Activated CD4-positive, alpha-beta memory T cell treated with anti-CD3 and anti-CD28 coated beads, Interleukin-2, amount 10 ng/mL, durations not matched to agents 7 days and 5 days (primary cell): ENCODE measurements around the gene CDH11. TPM values are rescaled to one million over a fixed set of nuclear protein-coding genes. Genes with fewer than 3 reads are reported as not detected.

Experiments
- CTCF ChIA-PET: fragments of 350-600 bp; sonication (Branson Sonifier 250); formaldehyde crosslinking; loops from one replicate; lab custom pipeline; 2021; ENCODE audit warnings: antibody characterized with exemption, inconsistent platforms; lab: Charles Lee
- POLR2A ChIA-PET: fragments of 350-600 bp; sonication (Branson Sonifier 250); formaldehyde crosslinking; loops from one replicate; lab custom pipeline; 2021; ENCODE audit warnings: antibody characterized with exemption; lab: Charles Lee
- DNase-seq: peaks from one replicate; pipeline ENCODE4 v3.0.0-alpha.2; 2020
- H3K27ac Mint-ChIP-seq: one replicate; pipeline ENCODE4 v1.8.0; 2021; ENCODE audit warnings: mild to moderate bottlenecking, mixed read lengths
- H3K27me3 Mint-ChIP-seq: one replicate; pipeline ENCODE4 v1.8.0; 2021; ENCODE audit warnings: mixed read lengths
- H3K36me3 Mint-ChIP-seq: one replicate; pipeline ENCODE4 v1.8.0; 2021; ENCODE audit warnings: low read depth, mixed read lengths
- H3K4me1 Mint-ChIP-seq: one replicate; pipeline ENCODE4 v1.8.0; 2021; ENCODE audit warnings: mixed read lengths
- H3K4me3 Mint-ChIP-seq: one replicate; pipeline ENCODE4 v1.8.0; 2021; ENCODE audit warnings: mild to moderate bottlenecking, mixed read lengths
- H3K9me3 Mint-ChIP-seq: one replicate; pipeline ENCODE4 v1.8.0; 2021; ENCODE audit warnings: mixed read lengths
- total RNA-seq, 2 experiments: library from RNA; stranded (reverse); gene quantifications; one replicate each; pipeline ENCODE4 v1.2.3, GENCODE V29; 2021

The CDH11 gene
- total RNA-seq, 2 experiments from 2014 or later: not detected

GRCh38 chr16:65057184-65057583, 64.7 kb downstream of the CDH11 start:
- H3K36me3 Mint-ChIP-seq: no peaks in the 10 kb centered on the region
- no peak overlapping the region for H3K27ac Mint-ChIP-seq
- ChIA-PET POLR2A (no interaction called here), CTCF (no interaction called here)
- H3K4me3 Mint-ChIP-seq: no peak overlapping the region
- H3K9me3 Mint-ChIP-seq: peaks cover 12% of the 10 kb centered on the region
- no peak for DNase-seq
- H3K27me3 Mint-ChIP-seq: no peaks in the 10 kb centered on the region
- H3K4me1 Mint-ChIP-seq: no peaks in the 10 kb centered on the region

GRCh38 chr16:65054457-65054856, 67.4 kb downstream of the CDH11 start:
- ChIA-PET POLR2A (no interaction called here), CTCF (no interaction called here)
- Mint-ChIP-seq H3K4me1 (no peaks in the 10 kb centered on the region), H3K9me3 (peaks cover 14% of the 10 kb centered on the region), H3K36me3 (no peaks in the 10 kb centered on the region), H3K27me3 (no peaks in the 10 kb centered on the region), H3K27ac (no peak overlapping the region), H3K4me3 (no peak overlapping the region)
- DNase-seq: no peak

DNA sequence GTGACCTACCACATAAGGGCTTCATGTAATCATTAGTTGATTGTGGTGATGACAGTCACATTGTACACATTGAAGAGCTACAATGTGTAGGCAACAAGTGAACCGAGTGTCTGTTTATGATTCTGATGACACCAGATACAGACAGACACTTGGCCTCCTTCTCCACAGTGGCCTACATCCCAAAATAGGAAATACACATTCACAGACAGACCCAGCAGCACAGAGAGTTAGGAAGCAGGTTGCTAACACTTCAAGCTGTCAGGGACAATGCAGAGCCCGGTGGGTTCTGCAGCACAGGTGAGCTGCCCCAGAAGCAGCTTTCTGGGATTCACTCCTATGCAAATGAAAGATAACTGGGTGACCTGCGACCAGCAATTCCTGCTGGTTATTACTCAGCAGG, 72.2 kb downstream of the CDH11 start:
- no peak overlapping the region for H3K4me3 Mint-ChIP-seq
- no peaks in the 10 kb centered on the region for H3K27me3 Mint-ChIP-seq
- CTCF ChIA-PET: no interaction called here
- no peaks in the 10 kb centered on the region for H3K4me1 Mint-ChIP-seq
- peaks cover 11% of the 10 kb centered on the region for H3K9me3 Mint-ChIP-seq
- POLR2A ChIA-PET: no interaction called here
- no peak overlapping the region for H3K27ac Mint-ChIP-seq
- DNase-seq: no peak
- H3K36me3 Mint-ChIP-seq: no peaks in the 10 kb centered on the region

DNA sequence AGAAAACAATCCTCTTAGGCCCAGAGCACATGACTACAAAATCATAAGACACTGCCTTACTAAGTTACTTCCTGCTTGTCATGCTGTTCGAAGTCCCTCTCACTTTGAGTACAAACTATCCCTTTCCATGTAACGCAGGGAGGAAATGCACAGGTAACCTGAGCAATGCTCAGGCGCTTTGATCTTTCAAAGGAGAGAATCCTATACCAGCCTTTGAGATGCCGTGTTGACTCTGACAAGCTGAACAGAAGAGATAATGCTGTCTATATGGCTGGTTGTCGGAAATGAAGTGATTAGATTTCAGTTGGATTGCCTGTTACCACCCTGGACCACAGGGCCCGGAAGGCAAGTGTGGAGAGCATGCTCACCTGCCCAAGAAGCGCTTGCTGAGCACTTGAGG, 75.9 kb downstream of the CDH11 start:
- Mint-ChIP-seq H3K27ac (no peak overlapping the region), H3K9me3 (peaks cover 9% of the 10 kb centered on the region), H3K4me1 (no peaks in the 10 kb centered on the region), H3K27me3 (no peaks in the 10 kb centered on the region), H3K4me3 (no peak overlapping the region), H3K36me3 (no peaks in the 10 kb centered on the region)
- ChIA-PET POLR2A (no interaction called here), CTCF (no interaction called here)
- no peak for DNase-seq

- H3K36me3 Mint-ChIP-seq: no peaks in the 10 kb centered on the region
- POLR2A ChIA-PET: no interaction called here
- CTCF ChIA-PET: no interaction called here
- no peak overlapping the region for H3K4me3 Mint-ChIP-seq
- no peaks in the 10 kb centered on the region for H3K27me3 Mint-ChIP-seq
- DNase-seq: no peak
- peaks cover 10% of the 10 kb centered on the region for H3K9me3 Mint-ChIP-seq
- no peak overlapping the region for H3K27ac Mint-ChIP-seq
- no peaks in the 10 kb centered on the region for H3K4me1 Mint-ChIP-seq
Measured at GRCh38 chr16:65044873-65045272, 77.0 kb downstream of the CDH11 start.

GRCh38 chr16:65044026-65044425, 77.8 kb downstream of the CDH11 start:
- CTCF ChIA-PET: no interaction called here
- Mint-ChIP-seq H3K27me3 (no peaks in the 10 kb centered on the region), H3K4me3 (no peak overlapping the region), H3K9me3 (peaks cover 11% of the 10 kb centered on the region), H3K36me3 (no peaks in the 10 kb centered on the region), H3K27ac (no peak overlapping the region), H3K4me1 (no peaks in the 10 kb centered on the region)
- DNase-seq: no peak
- POLR2A ChIA-PET: no interaction called here

- Mint-ChIP-seq H3K4me1 (no peaks in the 10 kb centered on the region), H3K9me3 (peaks cover 10% of the 10 kb centered on the region), H3K27ac (no peak overlapping the region), H3K36me3 (no peaks in the 10 kb centered on the region), H3K4me3 (no peak overlapping the region), H3K27me3 (no peaks in the 10 kb centered on the region)
- DNase-seq: no peak
- ChIA-PET CTCF (no interaction called here), POLR2A (no interaction called here)
Measured at GRCh38 chr16:65042438-65043365, 79.2 kb downstream of the CDH11 start.

DNA sequence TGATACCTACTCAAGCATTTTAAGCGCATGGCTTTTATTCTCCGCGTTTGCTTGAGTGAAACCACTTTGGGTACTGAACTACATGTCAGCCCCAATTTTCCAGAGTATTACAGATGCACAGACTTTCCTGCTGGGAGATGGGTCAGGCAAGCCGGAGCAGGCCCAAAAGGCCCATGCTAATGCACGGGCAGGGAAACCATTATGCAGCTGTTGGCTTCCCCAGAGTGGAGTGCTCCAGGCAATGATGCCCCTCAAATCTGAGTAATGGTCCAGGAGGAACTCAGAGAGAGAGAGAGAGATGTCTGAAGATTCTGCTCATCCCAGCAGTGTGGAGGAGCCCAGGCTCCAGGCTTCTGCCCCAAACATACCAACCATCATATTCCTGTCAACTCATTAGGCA, 80.2 kb downstream of the CDH11 start:
- DNase-seq: no peak
- CTCF ChIA-PET: no interaction called here
- Mint-ChIP-seq H3K4me3 (no peak overlapping the region), H3K27ac (no peak overlapping the region), H3K4me1 (no peaks in the 10 kb centered on the region), H3K27me3 (no peaks in the 10 kb centered on the region), H3K9me3 (peaks cover 10% of the 10 kb centered on the region), H3K36me3 (no peaks in the 10 kb centered on the region)
- POLR2A ChIA-PET: no interaction called here

- Mint-ChIP-seq H3K4me1 (no peaks in the 10 kb centered on the region), H3K27ac (no peak overlapping the region), H3K9me3 (peaks cover 12% of the 10 kb centered on the region), H3K27me3 (no peaks in the 10 kb centered on the region), H3K4me3 (no peak overlapping the region), H3K36me3 (no peaks in the 10 kb centered on the region)
- CTCF ChIA-PET: no interaction called here
- DNase-seq: no peak
- POLR2A ChIA-PET: no interaction called here
Measured at GRCh38 chr16:65038100-65038499, 83.8 kb downstream of the CDH11 start.

- no peak for DNase-seq
- Mint-ChIP-seq H3K4me3 (no peak overlapping the region), H3K9me3 (peaks cover 12% of the 10 kb centered on the region), H3K27me3 (no peaks in the 10 kb centered on the region), H3K4me1 (no peaks in the 10 kb centered on the region), H3K27ac (no peak overlapping the region), H3K36me3 (no peaks in the 10 kb centered on the region)
- ChIA-PET POLR2A (no interaction called here), CTCF (no interaction called here)
Measured at GRCh38 chr16:65037556-65037955, 84.3 kb downstream of the CDH11 start.

GRCh38 chr16:65034915-65035314, 86.9 kb downstream of the CDH11 start:
- Mint-ChIP-seq H3K36me3 (no peaks in the 10 kb centered on the region), H3K4me1 (no peaks in the 10 kb centered on the region), H3K9me3 (peaks cover 10% of the 10 kb centered on the region), H3K27ac (no peak overlapping the region), H3K27me3 (no peaks in the 10 kb centered on the region), H3K4me3 (no peak overlapping the region)
- POLR2A ChIA-PET: no interaction called here
- CTCF ChIA-PET: no interaction called here
- DNase-seq: no peak

DNA sequence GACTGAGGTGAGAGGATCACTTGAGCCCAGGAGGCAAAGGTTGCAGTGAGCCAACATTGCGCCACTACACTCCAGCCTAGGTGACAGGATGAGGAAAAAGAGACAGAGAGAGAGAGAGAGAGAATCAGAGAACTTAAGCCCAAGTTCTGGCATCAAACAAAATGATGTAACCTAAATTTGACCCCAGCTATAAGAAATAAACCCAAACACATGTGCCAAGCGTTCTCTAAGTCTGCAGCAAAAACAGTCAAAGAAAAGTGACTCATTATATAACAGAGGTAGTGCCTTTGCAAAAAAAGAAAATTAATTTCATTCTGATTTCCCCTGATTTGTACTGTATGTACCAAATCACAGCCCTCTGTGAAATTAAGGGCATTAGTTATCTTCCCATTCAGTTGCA, 89.5 kb downstream of the CDH11 start:
- ChIA-PET POLR2A (no interaction called here), CTCF (no interaction called here)
- H3K4me3 Mint-ChIP-seq: no peak overlapping the region

DNA sequence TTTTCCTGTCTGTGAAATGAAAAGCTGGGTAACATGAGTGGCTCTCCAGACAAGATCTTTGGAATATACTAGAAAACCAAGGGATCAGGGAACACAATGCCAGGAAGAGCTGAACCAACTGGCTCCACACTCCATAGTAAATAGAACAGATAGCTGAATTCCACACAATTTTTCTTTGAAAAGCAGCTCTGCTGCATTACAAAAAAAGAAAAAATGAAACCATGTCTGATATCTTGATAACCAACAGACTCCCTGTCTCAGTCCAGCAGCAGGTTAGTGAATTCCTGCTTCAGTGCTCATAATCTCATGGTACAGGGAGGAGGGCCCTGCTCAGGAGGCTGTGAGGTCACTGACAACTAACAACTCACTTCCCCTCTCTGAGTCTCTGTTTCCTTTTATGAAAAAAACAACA, 97.1 kb downstream of the CDH11 start:
- POLR2A ChIA-PET: no interaction called here
- no peak overlapping the region for H3K27ac Mint-ChIP-seq
- CTCF ChIA-PET: no interaction called here
- H3K36me3 Mint-ChIP-seq: no peaks in the 10 kb centered on the region
- no peak for DNase-seq
- no peak overlapping the region for H3K4me3 Mint-ChIP-seq
- H3K9me3 Mint-ChIP-seq: peaks cover 8% of the 10 kb centered on the region
- H3K27me3 Mint-ChIP-seq: no peaks in the 10 kb centered on the region
- H3K4me1 Mint-ChIP-seq: no peaks in the 10 kb centered on the region

More for the DNA sequence above, 89.5 kb downstream of the CDH11 start:
- H3K4me1 Mint-ChIP-seq: no peaks in the 10 kb centered on the region
- no peak for DNase-seq
- no peak overlapping the region for H3K27ac Mint-ChIP-seq
- peaks cover 13% of the 10 kb centered on the region for H3K9me3 Mint-ChIP-seq
- no peaks in the 10 kb centered on the region for H3K36me3 Mint-ChIP-seq
- no peaks in the 10 kb centered on the region for H3K27me3 Mint-ChIP-seq

DNA sequence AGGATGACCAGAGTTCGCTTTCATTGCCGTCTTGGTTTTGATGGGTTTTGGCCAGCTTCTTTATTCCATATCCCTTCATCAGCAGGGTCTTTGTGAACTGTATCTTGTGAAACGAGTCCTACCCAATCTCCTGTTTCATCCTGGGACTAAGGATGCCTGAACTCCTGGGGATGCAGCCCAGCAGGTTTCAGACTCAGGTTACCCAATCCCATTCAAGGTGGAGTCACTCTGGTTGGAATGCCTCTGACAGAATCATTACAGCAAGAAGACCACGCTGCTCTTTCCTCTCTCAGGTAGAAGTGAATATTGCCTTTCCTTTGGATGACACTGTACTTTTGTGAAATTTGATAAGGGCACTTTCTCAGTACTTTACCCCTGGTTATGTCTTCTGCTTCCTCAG, 98.1 kb downstream of the CDH11 start:
- ChIA-PET POLR2A (no interaction called here), CTCF (no interaction called here)
- no peak for DNase-seq
- H3K4me3 Mint-ChIP-seq: no peak overlapping the region
- no peak overlapping the region for H3K27ac Mint-ChIP-seq
- H3K4me1 Mint-ChIP-seq: no peaks in the 10 kb centered on the region
- H3K9me3 Mint-ChIP-seq: peaks cover 8% of the 10 kb centered on the region
- H3K36me3 Mint-ChIP-seq: no peaks in the 10 kb centered on the region
- no peaks in the 10 kb centered on the region for H3K27me3 Mint-ChIP-seq
